PFSK-1 (cell line): ENCODE measurements around the gene SIGMAR1.
A peak's percentile ranks its signal among the peaks of the same experiment; 100 is the strongest.

Source experiments
- FOXP2 ChIP-seq: optimal IDR thresholded peaks from 2 replicates; pipeline ENCODE3; 2011; ENCODE audit warnings: borderline replicate concordance, control low read depth, inconsistent platforms; ENCODE audit not compliant: insufficient read depth; ENCODE audit errors: extremely low read length, extremely low read depth
- POLR2AphosphoS5 ChIP-seq: IDR thresholded peaks from 2 replicates; pipeline ENCODE4 v1.6.1; 2012; ENCODE audit warnings: low read depth, mild to moderate bottlenecking, control low read depth, low read length, moderate library complexity
- REST ChIP-seq, 2 experiments: IDR thresholded peaks; 2 replicates each; pipeline versions ENCODE4 v1.6.1 to v1.8.0; 2011 to 2012; ENCODE audit warnings: low read depth in 2 of 2, low read length in 2 of 2, control low read depth in 1 of 2, inconsistent platforms in 1 of 2, mild to moderate bottlenecking in 1 of 2, moderate library complexity in 1 of 2; ENCODE audit not compliant: insufficient read depth in 1 of 2
- SIN3A ChIP-seq: IDR thresholded peaks from 2 replicates; pipeline ENCODE4 v1.6.1; 2012; ENCODE audit warnings: mild to moderate bottlenecking, low read length, moderate library complexity, borderline replicate concordance; ENCODE audit not compliant: insufficient read depth
- TAF1 ChIP-seq: IDR thresholded peaks from 2 replicates; pipeline ENCODE4 v1.6.1; 2012; ENCODE audit warnings: low read length, control low read depth, borderline replicate concordance; ENCODE audit not compliant: insufficient read depth

Gene SIGMAR1

GRCh38 chr9:34647084-34647403 is 9.5 kb upstream of the SIGMAR1 start:
- no peak for TF ChIP-seq REST (IDR thresholded peaks at IDR 0.05; ENCODE audit: insufficient read depth in 1 of 2, low read depth in 2 of 2, low read length in 2 of 2)
- no peak for TF ChIP-seq TAF1

- TF ChIP-seq FOXP2 (peak; percentile 16), POLR2AphosphoS5 (peak; percentile 86), SIN3A (peak; percentile 23; the same call in 1 of the 2 replicates), TAF1 (no peak; the same call in none of the 2 replicates)
Measured at GRCh38 chr9:34646211-34647083, 8.9 kb upstream of the SIGMAR1 start, which contains the start of gene GALT. TSS of gene GALT (plus strand) at chr9:34646675. CDS start at chr9:34646705, 30 bp downstream.

GRCh38 chr9:34644766-34645314 is 7.3 kb upstream of the SIGMAR1 start:
- TF ChIP-seq POLR2AphosphoS5: no peak
- TF ChIP-seq TAF1: no peak
- TF ChIP-seq REST (IDR thresholded peaks at IDR 0.05; ENCODE audit: insufficient read depth in 1 of 2, low read depth in 2 of 2, low read length in 2 of 2): no peak
- no peak for TF ChIP-seq SIN3A
- no peak for TF ChIP-seq FOXP2

- no peak for TF ChIP-seq SIN3A
Measured at GRCh38 chr9:34642679-34643078, 5.1 kb upstream of the SIGMAR1 start.

GRCh38 chr9:34638138-34638445 is 505 bp upstream of the SIGMAR1 start:
- TF ChIP-seq SIN3A (no peak), TAF1 (no peak), POLR2AphosphoS5 (no peak), FOXP2 (no peak), REST (IDR thresholded peaks at IDR 0.05; ENCODE audit: insufficient read depth in 1 of 2, low read depth in 2 of 2, low read length in 2 of 2) (no peak)

- no peak for TF ChIP-seq FOXP2
- no peak for TF ChIP-seq SIN3A
- TF ChIP-seq TAF1: no peak
- TF ChIP-seq POLR2AphosphoS5: no peak
- TF ChIP-seq REST (IDR thresholded peaks at IDR 0.05; ENCODE audit: insufficient read depth in 1 of 2, low read depth in 2 of 2, low read length in 2 of 2): no peak
Measured at GRCh38 chr9:34636791-34637355, 714 bp downstream of the SIGMAR1 start.
